ENCODE results near the gene PDK1.

PDK1 gene

DNA sequence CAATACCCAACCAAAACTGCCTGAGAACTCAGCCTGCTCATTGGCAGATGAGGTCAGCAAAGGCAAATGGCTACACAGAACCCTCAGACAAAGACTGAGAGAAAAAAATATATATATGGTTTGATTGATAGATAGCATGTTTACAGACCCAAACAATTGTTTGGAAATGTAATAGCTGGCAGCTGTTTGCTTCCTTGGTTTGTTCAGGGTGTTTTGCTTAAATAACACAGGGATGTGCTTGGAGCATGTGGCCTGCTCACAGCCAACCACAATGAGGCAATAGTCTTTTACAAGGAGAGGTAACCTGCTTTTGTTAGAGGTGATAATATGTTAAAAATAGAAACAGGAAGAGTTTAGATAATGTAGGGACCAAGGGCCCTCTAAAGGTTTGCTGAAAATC lies 84.5 kb downstream of the PDK1 start:
- DNase-seq (ENCODE audit: low read depth in 2 of 2), result no peak

DNA sequence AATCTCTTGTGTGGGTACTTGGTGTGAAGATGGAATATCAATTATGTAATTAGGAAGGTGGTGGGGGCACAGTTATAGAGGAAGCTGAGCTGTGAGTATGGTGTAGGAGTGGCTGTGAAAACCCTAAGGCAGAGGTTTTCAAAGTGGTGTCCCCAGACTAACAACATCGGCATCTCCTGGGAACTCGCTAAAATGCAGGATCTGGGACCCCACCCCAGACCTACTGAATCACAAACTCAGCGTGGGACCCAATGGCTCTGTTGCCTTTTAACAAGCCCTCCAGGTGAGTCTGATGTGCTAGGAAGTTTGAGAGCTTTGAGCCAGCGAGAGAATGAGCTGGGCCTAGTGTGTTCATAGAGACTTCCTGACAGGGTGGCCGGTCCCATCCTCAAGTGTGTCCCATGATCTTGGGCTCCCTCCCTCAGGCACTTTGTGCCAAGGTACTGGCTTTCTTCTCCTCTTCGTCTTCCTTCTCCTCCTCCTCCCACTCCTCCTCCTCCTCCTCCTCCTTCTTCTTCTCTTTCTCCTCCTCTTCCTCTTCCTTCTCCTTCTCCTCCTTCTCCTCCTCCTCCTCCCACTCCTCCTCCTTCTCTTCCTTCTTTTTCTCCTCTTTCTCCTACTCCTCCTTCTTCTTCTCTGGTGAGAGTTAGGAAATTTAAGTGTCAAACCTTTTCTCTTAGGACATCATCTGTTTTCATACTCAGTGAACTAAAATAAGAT lies 86.6 kb downstream of the PDK1 start:
- no peak for DNase-seq (ENCODE audit: low read depth in 2 of 2)

DNA sequence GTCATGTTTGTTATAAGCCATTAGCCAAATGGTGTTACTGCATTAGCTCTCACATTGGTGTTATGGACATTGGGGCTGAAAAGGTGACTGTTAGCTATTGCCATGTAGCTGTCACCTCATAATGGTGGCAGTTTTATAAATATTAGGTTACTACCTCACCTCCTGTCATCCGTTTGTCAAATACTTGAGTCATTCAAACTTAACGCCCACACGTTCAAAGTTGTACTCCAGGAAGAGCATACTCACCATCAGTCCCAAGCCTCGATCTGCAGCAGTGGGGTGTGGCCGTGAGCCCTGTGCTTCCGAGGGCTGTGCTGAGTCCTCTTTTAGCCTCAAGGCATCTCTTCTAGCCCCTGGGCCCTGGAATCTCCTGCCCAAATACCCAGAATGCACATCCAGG lies 87.3 kb downstream of the PDK1 start:
- DNase-seq (ENCODE audit: low read depth in 2 of 2), result peak; percentile 3 to 6

DNA sequence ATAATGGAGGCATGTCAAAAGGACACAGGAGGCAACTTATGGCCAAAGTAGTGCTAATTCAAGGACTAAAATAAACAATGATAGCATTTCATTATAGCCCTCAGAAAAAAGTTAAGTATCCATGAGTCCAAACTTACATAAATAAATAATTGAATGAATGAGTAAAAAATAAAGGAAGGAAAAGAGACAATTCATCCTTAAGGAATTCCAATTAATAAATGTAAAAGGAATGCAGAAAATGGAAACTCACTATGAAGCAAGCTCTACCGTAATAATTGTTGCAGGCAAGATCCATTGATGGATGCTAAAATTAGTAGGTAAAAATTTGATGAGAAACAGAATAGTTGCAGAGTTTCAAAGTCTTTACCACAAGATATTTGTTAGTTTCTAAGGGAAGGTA lies 91.5 kb downstream of the PDK1 start:
- no peak for DNase-seq (ENCODE audit: low read depth in 2 of 2)

DNA sequence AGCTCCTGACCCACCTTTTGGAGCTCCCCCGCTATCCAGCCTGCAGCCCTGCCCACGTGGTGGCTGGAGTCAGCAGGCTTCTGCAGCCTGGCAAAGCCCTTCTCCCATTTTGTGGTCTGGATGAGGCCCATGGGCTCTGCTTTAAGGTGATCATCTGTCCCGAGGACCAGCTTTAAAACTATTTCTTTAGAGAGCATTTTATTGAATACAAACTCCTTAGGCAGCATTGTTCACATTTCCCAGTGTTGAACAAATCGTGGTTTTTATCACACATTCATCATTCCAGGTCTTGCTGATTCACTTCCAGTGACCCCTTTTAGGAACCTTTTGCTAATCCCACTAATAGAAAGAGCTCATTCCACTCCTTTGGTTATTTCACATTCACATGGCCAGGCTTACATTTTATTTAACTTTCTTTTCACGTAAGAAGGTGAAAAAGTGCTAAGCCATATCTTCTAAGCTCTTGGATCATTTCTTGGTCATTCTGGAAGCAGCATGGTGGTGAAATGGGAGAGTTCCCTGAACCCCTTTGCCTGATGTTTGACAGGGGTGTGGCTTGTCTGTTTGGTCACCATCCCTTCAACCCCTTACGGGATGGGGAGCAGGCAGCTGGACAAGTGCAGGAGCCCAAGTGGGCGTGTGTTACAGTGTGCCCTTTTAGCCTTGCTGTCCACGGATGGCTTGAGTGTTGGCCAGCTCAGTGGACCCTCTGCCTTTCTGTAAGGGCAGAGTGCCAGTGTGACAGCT lies 99.4 kb downstream of the PDK1 start:
- DNase-seq (ENCODE audit: low read depth in 2 of 2), result no peak

GRCh38 chr2:172655838-172656573 lies 100.1 kb downstream of the PDK1 start:
- no peak for DNase-seq (ENCODE audit: low read depth in 2 of 2)
